ENCODE measurements around the gene OSBPL8.

GRCh38 chr12:76457010-76457409, 102.6 kb downstream of the OSBPL8 start:
- TF ChIP-seq CTCF (IDR thresholded peaks at IDR 0.05; ENCODE audit: poor library complexity) (no peak), EZH2phosphoT487 (IDR thresholded peaks at IDR 0.05; ENCODE audit: low read depth, severe bottlenecking, unreplicated experiment) (no peak), EZH2 (IDR thresholded peaks at IDR 0.05; ENCODE audit: borderline replicate concordance) (no peak)
